NCI-H526 (cell line): ENCODE data around the gene GPRIN1.
"Not testable (repeated sequence)": the region's sequence is repeated elsewhere in the genome, so short reads cannot be mapped to it uniquely, and the experiment has no call there.

ENCODE experiments used
- DNase-seq, 2 experiments: peaks; one replicate each; lab custom pipeline; 2025; lab: John Stamatoyannopoulos, UW

The GPRIN1 gene

GRCh38 chr5:176624938-176625337 is 15.0 kb upstream of the GPRIN1 start:
- DNase-seq: peak; percentile 87

- DNase-seq: no peak
Observed at GRCh38 chr5:176624142-176624541, 14.2 kb upstream of the GPRIN1 start.

- DNase-seq: no peak
Observed at GRCh38 chr5:176621661-176622079, 11.7 kb upstream of the GPRIN1 start.

GRCh38 chr5:176620333-176620981 is 10.5 kb upstream of the GPRIN1 start:
- DNase-seq: peak in 1 of 2 experiments; percentile 15

GRCh38 chr5:176619569-176620332 is 9.8 kb upstream of the GPRIN1 start:
- peak in 1 of 2 experiments; percentile 47 for DNase-seq

- DNase-seq: peak; percentile 54 to 93
Observed at GRCh38 chr5:176619203-176619568, 9.2 kb upstream of the GPRIN1 start.

GRCh38 chr5:176618783-176619182 is 8.8 kb upstream of the GPRIN1 start:
- DNase-seq: no peak

GRCh38 chr5:176616511-176616910 is 6.6 kb upstream of the GPRIN1 start:
- no peak for DNase-seq

- DNase-seq: no peak
Observed at GRCh38 chr5:176614805-176615478, 5.0 kb upstream of the GPRIN1 start.

- no peak for DNase-seq
Observed at GRCh38 chr5:176612855-176613254, 2.9 kb upstream of the GPRIN1 start.

- DNase-seq: no peak
Observed at GRCh38 chr5:176612008-176612407, 2.1 kb upstream of the GPRIN1 start.

- DNase-seq: no peak
Observed at GRCh38 chr5:176611435-176611834, 1.5 kb upstream of the GPRIN1 start.

GRCh38 chr5:176610435-176610773 is 448 bp upstream of the GPRIN1 start:
- DNase-seq: peak in 1 of 2 experiments; percentile 46

- peak in 1 of 2 experiments; percentile 37 for DNase-seq
Observed at GRCh38 chr5:176608937-176609723, 826 bp downstream of the GPRIN1 start.

GRCh38 chr5:176608142-176608705 is 1.7 kb downstream of the GPRIN1 start:
- DNase-seq: no peak

- no peak for DNase-seq
Observed at GRCh38 chr5:176606875-176607274, 3.1 kb downstream of the GPRIN1 start.

GRCh38 chr5:176606032-176606431 is 3.9 kb downstream of the GPRIN1 start:
- no peak for DNase-seq

GRCh38 chr5:176603091-176603490 is 6.9 kb downstream of the GPRIN1 start:
- DNase-seq: no peak

GRCh38 chr5:176601901-176602482 is 8.0 kb downstream of the GPRIN1 start:
- no peak for DNase-seq

GRCh38 chr5:176599749-176600430 is 10.1 kb downstream of the GPRIN1 start:
- DNase-seq: not testable (repeated sequence)
